Hematopoietic multipotent progenitor cell treated with erythropoietin and hydrocortisone succinate and interleukin-3 and kit ligand, for 6 days (in vitro differentiated cells): ENCODE measurements around the gene TPK1.
"Not testable (repeated sequence)": the region's sequence is repeated elsewhere in the genome, so short reads cannot be mapped to it uniquely, and the experiment has no call there.

Source experiments
- DNase-seq: peaks from one replicate; pipeline ENCODE4 v3.0.0-alpha.2; 2015

TPK1 gene

GRCh38 chr7:144459635-144460034 lies 376.2 kb downstream of the TPK1 start:
- DNase-seq = no peak

DNA sequence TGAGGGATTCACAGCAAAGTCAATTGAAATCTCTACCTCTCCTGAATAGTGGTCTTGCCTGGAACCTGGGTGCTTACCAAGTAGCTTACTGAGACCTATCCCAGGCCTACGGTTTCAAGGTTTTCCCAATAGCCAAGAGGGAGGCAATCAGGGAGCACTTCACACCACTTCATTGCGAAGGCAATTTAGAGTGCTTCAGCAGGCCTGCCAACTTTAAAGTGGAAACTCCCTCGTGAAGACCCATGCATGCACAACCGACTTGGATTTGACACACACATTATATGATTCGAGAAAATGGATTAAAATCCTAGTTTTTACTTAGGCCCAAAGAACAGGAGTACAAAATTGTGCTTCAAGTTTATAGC lies 380.8 kb downstream of the TPK1 start:
- DNase-seq = no peak

DNA sequence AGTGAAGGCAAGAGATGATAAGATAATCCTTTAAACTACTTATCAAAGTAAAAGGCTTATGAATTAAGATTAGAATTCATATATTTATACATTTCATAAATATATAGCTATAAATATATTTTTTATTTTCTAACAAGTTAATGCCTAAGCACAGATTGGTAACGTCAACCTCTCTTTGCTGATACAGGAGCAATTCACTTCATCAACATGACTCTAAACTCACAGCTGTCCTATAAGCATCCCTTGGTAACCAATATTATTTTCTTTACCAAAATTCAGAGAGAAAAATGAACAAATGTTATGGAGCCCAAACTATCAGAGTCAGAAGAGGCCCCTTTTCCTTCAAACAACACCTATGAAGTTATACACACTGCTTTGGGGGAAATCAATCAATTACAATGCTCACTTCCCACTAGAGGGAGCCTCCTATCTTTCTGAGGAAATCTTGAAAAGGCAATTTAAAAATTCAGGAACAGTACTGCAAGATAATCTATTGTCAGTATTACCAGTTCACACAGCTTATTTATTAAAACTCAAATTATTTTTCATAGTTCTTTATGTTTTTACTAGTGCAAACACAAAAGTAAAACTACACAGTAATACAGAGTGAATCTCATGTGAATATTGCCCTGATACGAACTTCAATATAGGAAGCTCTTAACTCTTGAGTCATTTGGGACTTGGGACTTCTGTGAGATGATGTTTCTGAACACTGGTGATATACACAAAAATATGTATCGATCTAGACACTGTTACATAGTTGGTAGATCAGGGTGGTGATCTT lies 381.4 kb downstream of the TPK1 start:
- peak; percentile 14 for DNase-seq

DNA sequence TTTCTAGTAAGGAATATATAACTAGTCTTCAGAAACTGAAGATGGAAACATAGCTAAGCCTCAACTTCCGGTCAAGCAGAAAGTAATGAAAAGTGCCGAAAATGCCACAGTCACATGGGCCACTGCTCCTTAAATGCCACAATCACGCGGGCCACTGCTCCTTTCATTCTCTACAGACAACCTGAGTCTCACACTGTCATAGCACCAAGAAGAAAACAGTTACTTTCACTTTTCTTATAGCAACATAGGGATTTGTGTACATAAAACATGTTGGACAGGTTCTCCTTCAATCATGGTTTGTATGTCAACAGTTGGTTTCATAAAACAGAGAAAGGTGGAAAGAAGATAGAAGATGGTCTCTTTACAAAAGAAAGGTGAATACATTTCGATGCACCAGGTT lies 383.8 kb downstream of the TPK1 start:
- no peak for DNase-seq

DNA sequence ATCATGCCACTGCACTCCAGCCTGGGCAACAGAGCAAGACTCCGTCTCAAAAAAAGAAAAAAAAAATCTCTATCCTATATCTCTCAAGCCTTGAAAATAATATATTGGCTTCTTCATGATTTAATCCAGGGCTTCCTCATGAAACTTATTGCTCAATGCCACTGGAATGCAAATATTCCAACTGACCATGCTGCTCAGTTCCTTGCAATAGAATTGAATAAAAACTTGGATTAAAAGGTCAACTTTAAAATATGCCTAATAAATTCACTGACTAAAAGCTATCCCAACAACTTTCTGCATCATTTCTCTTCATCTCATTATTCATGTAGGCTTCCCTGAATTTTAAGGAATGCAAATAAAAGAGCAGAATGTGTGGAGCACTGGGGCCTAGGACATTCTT lies 390.3 kb downstream of the TPK1 start:
- no peak for DNase-seq

- no peak for DNase-seq
Measured at GRCh38 chr7:144439717-144440205, 396.1 kb downstream of the TPK1 start.

DNA sequence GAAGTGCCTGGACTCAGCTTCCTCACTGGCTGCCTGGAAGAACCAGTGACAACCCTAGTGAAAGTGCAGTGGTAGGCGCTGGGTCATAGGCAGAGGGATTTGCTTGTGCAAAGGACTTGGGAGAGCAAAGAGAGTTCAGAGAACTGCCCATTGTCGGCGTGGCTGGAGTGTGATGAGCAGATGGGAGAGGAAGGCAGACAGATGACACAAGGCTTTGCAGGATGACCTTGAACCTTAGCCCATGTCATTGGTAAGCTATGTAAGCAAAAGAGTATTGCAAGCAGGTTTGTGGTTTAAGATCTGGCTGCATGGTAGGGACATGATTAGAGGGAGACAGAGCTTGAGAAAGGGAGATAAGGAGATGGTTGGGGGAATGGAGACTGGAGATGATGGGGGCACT lies 397.1 kb downstream of the TPK1 start:
- peak; percentile 36 for DNase-seq

- peak; percentile 84 for DNase-seq
Measured at GRCh38 chr7:144437370-144438191, 398.3 kb downstream of the TPK1 start.

- DNase-seq = no peak
Measured at GRCh38 chr7:144436500-144436899, 399.4 kb downstream of the TPK1 start.

GRCh38 chr7:144428431-144428830 lies 407.4 kb downstream of the TPK1 start:
- no peak for DNase-seq

DNA sequence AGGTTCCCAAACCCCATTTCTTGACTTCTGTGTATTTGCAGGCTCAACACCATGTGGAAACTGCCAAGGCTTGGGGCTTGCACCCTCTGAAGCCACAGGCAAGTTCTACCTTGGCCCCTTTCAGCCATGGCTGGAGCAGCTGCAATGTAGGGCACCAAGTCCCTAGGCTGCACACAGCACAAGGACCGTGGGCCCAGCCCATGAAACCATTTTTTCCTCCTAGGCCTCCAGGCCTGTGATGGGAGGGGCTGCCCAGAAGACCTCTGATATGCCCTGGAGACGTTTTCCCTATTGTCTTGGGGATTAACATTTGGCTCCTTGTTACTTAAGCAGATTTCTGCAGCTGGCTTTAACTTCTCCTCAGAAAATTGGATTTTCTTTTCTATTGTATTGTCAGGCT lies 408.3 kb downstream of the TPK1 start:
- not testable (repeated sequence) for DNase-seq

- DNase-seq = not testable (repeated sequence)
Measured at GRCh38 chr7:144418931-144419330, 416.9 kb downstream of the TPK1 start.

DNA sequence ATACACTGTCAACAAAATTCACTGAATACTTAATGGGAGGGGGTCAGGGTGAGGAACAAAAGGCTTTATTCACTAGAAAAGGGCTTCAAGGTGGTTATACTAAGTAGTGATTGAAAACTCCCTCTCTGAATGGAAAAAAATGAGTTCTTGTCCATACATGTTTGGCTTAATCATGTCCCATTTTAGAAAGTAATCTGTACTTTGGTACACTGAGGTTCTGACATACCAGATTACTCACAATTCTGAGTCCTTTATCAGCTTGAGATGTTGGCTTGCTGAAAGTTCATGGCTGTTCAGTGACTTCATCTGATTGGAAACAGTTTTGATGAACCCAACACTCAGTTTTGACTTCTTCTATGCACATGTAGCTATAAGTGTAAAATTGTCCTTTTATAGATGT lies 419.5 kb downstream of the TPK1 start:
- DNase-seq = no peak

- no peak for DNase-seq
Measured at GRCh38 chr7:144415858-144416257, 420.0 kb downstream of the TPK1 start.

- no peak for DNase-seq
Measured at GRCh38 chr7:144414815-144415214, 421.0 kb downstream of the TPK1 start.

- no peak for DNase-seq
Measured at GRCh38 chr7:144410441-144410840, 425.4 kb downstream of the TPK1 start.

DNA sequence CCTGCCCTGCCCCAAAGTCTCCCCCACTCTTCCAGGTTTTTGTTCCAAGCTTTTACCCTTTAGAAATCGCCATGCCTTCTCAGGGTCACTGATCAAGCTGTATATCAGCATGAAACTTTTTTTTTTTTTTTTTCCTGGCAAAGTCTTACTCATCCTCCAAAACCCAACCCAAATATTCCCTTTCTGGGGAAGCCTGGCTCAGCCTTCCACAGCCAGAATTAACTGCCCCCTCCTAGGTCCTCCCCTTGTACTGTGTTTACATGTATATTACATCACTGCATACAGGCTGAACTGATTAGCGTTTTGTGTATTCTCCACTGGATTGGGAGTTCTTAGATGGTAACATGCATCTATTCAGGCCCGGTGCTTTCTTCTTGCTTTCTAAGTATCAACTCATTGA lies 427.7 kb downstream of the TPK1 start:
- DNase-seq = no peak

GRCh38 chr7:144407266-144407931 lies 428.5 kb downstream of the TPK1 start:
- no peak for DNase-seq

DNA sequence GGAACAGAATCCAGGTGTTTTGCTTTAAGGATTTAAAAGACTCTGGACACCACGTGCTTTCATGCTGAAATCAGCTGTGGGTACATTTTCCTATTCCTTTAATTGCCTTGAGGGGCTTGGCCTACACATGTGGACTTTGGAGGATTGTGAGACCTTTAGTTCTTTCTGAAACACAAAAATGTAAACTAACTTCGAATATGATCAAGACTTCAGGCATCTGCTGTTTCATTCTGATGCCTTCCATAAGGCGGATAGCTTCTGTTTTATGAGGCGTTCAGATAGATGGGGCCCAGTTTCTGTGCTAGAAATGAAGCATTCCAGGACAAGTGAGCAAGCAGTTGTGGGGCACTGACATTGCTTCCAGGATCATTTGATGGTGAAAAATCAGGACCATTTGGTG lies 430.9 kb downstream of the TPK1 start:
- DNase-seq = no peak

GRCh38 chr7:144403649-144404061 lies 432.2 kb downstream of the TPK1 start, which contains the start of gene NOBOX:
TSS of gene NOBOX (minus strand) at chr7:144403693.
- no peak for DNase-seq

- DNase-seq = no peak
Measured at GRCh38 chr7:144403102-144403501, 432.8 kb downstream of the TPK1 start.
